Naive B cell (primary cell): ENCODE results near the gene WDR59. TPM values are rescaled to one million over a fixed set of nuclear protein-coding genes. Genes with fewer than 3 reads are reported as not detected.

Experiments used
- polyA plus RNA-seq, 6 donors: library from polyadenylated mRNA; unstranded; fragments of 300-500 nt; fragmentation: Illumina TruSeq; gene quantifications; one replicate each; pipeline ENCODE4 v1.2.3, GENCODE V29; 2021; ENCODE audit warnings: low read depth in 6 of 6

WDR59 gene
- polyA plus RNA-seq, 6 donors from 2014 or later = 9.9 to 13.2 (median 12.3) TPM

Other genes with a start within 250 kb of the WDR59 start
- gene FA2H, start 210.3 kb downstream of the WDR59 start, polyA plus RNA-seq = 1 to 10 TPM in 1 of 6 donors, under 1 TPM in 2, not detected in 3; 0.21 to 3.1 (median 0.29) TPM
- 1 to 10 TPM in 1 of 6 donors, not detected in 5; 1.1 TPM for gene ZNRF1, start 13.9 kb upstream of the WDR59 start, polyA plus RNA-seq
- gene LDHD, start 131.7 kb upstream of the WDR59 start, polyA plus RNA-seq = not detected
- 10 to 100 TPM in 3 of 6 donors, 1 to 10 TPM in 3; 6.5 to 19.3 (median 10.0) TPM for gene ZFP1, start 163.4 kb upstream of the WDR59 start, polyA plus RNA-seq
- gene CTRB2, start 222.0 kb upstream of the WDR59 start, polyA plus RNA-seq = not detected
- not detected for gene CTRB1, start 233.9 kb upstream of the WDR59 start, polyA plus RNA-seq